Stimulated activated CD4-positive, alpha-beta T cell treated with anti-CD3 and anti-CD28 coated beads, Interleukin-12 subunit alpha, Interleukin-12 subunit beta, amount 100 ng/mL, for 4 hours (primary cell): ENCODE measurements around the gene PTPRN2.

Experiments used
- DNase-seq: peaks from one replicate; pipeline ENCODE4 v3.0.0-alpha.2; 2020

PTPRN2 gene

DNA sequence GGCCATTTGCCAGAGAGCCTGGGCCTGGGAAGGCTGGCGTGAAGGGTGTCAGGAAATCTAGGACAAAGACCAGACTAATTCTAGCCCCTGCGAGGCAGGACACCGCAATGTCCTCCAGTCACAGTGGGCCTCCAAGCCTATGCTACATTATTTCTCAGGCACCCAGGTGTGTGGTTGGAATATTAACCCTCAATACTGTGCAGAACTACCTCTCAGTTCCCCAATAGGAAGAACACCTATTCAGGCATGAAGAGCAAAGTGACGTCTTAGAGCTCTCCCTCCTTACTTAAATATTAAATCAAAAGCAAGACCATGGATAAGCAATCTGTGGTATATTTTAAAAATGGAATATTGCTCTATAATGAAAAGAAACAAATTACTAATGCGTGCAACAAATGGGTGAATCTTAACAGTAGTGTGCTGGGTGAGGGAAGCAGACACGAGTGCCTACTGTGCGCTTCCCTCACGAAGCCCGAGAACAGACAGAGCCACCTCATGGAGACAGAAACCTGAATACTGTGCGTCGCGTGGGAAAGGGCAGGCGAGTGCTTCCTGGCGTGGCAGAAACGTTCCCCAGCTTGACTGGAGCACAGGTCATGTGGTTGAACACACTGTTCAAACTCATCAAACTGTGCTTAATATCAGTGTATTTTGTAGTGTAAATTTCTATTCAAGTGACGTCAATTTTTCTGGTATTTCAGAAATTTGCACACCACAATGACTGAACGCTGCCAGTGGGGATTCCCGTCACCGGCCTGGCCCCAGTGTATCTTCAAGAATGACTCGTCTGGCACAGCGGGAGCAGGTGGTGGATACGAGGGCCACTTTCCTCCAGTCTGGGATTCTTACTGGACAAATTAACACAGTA, 15.5 kb upstream of the PTPRN2 start:
- no peak for DNase-seq

DNA sequence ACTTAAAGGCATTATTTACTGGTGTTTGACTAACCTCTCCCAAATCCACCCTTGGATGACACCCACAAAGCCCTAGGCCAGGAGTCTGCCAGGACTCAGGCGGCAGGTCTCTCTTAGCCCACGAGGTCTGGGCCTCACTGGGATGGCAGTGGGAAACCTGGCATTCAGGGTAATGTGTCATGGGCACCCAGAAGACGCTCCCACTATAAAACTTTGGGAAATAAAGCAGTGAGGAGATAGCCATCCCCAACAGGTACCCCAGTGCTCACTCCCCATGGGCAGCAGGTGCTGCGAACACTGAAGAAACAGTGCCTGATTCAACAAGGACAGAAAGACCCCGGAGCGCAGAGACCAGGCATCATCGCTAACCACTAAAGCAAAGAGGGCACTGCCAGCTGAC, 14.4 kb upstream of the PTPRN2 start:
- no peak for DNase-seq

DNA sequence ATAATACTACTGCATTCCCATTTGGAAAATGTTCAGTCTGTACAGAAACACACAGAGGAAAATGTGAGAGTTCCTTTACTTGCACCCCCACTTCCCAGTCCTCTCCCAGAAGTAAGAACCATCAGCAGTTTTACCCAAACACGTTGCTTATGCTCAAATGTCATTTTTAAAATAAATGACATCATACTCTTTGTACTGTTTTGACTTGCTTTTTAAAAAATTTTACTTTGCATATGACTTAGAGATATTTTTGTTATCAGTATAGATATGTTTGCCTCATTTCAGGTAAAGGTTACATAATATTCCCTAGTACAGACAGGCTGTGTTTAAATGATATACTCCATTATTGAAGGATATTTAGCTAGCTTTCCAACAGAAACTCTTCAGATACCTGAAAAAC, 13.5 kb upstream of the PTPRN2 start:
- DNase-seq: no peak

DNA sequence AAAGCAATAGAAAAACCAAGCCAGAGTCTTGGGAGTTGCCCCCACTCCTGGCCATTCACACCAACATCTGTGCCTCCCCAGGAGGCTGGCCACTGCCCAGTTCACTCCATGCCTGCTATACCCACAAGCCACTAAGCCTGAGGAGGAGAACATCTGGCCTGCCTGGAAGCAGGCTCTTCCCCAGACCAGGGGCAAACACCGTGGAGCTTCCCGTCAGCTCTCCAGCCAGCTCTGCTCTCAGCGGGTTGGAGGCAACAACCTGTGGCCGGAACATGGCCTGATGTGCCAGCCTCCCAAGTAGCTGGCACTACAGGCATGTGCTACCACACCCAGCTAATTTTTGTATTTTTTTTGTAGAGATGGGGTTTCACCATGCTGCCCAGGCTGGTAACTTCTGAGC, 9.1 kb upstream of the PTPRN2 start:
- DNase-seq: no peak

DNA sequence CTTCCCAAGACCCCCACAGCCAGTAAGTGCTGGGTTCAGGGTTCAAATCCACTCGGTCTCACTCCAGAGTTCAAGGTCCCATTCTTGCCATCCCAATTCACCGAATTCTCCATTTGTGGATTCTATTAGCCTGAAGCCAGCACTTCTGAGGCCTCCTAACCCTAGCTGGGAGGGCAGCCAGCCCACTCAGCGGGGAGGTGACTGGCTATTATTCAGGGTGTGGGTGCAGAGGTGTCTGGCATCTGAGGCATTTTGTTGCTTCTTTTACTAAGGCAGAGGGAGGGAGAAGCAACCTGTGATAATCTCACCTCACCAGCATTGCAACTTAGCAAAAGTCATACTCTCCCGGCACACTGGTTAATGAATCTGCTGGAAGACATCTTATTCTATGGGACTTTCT, 8.7 kb upstream of the PTPRN2 start:
- DNase-seq: no peak

DNA sequence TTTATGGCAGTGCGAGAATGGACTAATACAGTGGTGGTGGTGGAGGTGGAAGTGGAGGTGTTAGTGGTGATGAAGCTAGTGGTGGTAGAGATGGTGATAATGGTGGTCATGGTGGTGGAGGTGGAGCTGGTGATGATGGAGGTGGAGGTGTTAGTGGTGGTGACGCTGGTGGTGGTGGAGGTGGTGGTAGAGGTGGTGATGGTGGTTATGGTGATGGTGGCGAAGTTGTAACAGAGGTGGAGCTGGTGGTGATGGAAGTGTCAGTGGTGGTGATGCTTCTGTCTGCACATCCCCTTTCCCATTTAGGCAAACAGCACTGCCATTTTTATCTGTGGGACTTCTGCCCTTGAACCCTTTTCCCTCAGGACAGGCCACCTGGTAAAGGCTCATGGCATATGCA, 7.4 kb upstream of the PTPRN2 start:
- DNase-seq: no peak

DNA sequence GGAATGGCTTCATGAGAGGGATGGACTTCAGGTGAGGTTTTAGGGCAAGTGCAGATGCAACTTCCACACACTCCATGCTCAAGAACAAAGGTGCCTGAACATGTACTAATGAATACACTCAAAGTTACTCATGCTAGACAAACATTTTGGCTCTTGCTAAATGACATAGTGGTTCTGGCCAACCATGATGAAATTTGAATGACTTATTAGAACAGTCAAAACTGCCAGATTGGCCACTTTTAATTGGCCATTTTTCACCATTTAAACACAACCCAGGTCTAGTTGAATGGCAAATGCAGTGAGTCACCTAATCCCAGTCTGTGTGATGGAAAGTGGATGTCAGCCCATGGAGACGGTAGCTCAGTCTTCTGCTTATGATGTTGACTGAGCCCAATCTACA, 4.9 kb upstream of the PTPRN2 start:
- DNase-seq: no peak

DNA sequence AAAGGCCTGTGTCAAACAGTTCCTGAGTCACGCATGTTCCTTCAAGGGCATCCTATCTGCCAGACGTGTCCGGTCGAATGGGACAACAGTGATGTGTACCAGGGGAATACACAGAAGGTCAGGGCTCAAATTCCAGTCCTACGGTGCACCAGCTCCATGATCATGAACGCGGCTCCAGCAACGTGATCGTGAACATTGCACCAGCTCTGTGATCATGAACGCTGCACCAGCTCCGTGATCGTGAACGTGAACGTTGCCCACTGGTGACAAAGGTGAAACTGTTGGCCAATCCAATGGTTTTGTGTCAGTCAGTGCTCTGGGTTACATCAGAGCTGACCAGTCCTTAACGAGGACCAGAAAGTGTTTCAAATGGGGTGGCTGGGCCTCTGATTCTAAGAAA, 4.3 kb upstream of the PTPRN2 start:
- DNase-seq: no peak

DNA sequence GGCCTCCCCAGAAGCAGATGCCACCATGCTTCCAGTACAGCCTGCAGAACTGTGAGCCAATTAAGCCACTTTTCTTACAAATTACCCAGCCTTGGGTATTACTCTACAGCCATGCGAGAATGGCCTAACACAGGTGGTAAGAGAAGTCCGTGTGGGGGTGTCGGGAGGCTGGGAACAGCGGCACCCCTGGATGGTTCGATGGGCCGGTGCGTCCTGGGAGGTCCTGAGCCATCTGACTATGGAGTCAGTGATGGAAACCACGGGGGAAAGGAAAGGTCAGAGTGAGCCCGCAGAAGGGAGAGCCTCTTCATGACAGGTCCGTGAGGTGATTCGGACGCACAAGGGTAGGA, 2.5 kb upstream of the PTPRN2 start:
- DNase-seq: no peak

DNA sequence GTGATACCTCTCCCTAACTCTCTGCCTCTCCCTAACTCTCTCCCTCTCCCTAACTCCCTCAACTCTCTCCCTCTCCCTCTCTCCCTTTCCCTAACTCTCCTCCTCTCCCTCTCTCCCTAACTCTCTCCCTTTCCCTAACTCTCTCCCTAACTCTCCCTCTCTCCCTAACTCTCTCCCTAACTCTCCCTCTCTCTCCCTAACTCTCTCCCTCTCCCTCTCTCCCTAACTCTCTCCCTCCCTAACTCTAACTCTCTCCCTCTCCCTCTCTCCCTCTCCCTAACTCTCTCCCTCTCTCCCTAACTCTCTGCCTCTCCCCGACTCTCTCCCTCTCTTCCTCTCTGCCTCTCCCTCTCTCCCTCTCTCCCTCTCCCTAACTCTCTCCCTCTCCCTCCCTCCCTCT, 2.0 kb upstream of the PTPRN2 start:
- DNase-seq: no peak

DNA sequence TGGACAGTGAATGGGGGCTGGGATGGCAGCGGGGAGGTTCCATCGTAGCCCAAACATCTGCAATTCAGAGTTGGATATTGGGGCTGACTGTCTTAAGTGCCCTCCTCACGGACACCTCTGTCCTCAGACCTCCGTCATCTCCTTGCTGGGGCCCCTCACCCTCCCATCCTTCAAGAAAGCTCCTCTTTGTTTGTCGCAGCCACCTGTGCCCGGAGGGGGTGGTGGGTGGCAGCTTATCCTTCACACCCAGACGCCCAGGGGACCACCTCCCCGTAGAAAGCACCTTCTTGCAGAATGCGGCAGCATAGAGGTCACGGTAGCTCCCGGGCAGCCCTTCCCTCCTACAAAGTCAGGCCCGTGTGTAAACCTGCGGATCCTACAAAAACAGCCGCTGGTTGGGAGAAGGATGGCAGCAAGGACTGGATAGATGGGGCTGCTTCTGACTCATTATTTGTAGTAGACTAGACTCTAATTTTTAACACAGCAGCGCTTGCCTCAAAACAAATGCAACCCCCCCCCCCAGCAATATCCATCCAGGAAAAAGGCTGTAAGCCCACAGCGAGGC, 1.3 kb upstream of the PTPRN2 start:
- no peak for DNase-seq

DNA sequence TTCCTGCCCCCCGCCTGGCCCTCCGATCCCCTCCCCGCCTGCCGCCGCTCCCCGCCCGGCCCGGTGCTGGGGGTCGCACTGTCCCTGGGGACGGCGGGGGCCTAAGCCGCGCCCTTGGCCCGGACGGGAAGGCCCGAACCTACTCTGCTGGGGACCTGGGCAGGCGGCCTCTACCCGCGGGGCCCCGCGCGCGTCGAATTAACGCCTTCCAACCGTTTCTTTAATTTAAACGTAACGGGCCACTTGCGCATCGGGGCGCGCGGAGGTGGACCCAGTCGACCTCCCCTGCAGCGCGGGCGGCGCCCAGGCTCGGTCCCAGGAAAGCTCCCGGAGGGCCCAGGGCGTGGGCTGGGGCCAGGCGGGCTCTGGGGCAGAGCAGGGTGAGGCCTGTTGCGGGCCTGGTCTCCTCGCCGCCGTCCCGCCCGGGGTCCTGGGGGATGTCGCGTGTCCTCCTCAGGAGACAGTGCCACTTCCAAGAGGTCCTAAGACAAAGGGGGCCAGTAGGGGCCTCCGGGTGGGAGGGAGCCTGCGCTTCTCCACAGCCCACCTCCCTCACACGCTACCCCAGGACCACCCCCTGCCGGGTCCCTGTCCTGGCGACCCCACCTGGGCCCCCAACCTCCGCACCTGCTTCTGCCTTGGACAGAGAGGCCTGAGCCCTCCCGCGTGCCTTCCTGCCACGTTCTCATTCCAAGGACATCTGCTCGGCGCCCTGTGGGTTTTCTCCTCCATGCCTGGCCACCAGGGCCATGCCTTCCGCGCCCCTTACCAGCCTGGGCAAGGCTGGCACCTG, 658 bp upstream of the PTPRN2 start:
- no peak for DNase-seq

DNA sequence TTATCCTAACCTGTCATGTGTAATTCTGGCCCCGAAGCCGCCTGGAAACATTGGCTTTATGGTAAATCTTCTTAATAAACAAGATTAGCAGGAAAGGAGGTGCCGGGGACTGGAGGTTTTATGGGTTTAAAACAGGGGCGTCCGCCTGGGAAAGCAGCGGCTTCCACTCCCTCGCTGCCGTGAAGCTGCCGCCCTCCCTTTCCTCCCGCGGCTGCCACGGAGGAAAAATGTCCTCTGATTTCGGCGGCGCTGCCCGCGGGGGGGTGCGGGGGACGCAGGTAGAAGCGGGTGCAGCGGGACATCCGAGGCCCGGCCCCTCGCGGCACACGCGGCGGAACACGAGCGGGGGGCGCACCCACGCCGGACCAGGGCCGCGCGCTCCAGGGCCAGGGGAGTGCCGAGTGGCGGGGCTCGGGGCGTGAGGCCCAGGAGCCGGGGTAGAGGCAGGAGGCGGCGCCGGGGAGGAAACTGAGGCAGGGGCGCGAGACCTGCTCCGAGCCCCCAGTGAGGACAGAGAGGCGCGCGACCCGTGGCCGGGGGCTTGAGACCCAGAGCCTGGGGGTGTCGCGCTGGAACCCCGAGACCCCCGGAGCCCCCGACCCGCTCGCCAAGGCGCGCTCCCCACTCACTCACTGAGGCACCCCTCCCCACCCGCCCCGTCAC, 993 bp downstream of the PTPRN2 start:
- DNase-seq: no peak

DNA sequence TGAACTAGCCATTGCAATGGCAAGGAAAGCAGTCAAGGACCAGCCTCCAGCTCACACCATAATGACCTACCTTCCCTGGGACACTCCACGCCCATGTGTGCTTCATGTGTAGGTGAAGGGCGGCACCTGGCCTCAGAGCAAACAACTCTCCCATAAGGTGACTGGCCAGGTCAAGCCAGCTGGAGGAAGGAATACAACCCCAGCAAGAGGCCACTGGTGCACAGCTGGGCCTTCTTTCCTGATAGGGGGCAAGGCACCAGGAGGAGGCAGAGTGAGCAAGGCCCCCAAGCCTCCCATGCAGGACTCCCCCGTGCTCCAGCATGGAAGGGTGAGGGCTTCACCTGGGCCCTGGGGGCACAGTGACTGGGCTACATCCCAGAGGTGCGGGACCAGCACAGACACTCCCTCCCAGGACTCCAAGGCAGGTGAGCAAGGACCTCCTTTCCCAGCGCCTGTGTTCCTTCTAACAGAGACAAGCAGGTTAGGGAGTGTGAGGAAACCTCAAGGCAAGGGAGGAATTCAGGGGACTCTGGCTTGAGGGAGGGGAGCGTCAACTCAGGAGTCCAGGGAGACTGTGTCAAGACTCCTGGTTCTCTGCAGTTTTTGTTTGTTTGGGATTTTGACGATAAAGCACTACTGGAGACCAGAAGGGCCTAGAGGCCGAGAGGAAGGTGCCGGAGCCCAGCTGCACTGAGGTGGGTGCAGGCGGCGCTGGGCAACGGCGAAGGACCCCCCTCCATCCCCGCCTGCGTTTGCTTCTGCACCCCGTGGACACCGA, 1.7 kb downstream of the PTPRN2 start:
- DNase-seq: no peak

DNA sequence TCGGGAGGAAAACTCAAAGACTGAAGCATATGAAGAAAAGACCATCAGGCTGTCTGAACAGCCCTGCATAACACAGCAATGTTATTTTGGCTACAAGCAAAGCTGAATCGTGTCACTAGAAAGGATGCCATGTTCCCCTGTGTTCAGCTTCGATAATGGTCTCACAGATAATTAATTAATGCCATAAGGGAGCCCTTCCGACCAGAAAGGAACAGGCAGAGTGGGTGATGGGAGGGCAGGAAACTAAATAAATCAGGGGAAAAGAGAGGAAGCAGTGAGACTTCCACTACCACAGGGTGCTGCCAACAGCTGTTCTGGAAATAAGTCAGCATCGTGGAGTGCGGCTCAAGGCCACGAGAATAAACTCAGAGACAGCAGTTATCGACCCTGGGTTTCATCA, 3.2 kb downstream of the PTPRN2 start:
- no peak for DNase-seq

DNA sequence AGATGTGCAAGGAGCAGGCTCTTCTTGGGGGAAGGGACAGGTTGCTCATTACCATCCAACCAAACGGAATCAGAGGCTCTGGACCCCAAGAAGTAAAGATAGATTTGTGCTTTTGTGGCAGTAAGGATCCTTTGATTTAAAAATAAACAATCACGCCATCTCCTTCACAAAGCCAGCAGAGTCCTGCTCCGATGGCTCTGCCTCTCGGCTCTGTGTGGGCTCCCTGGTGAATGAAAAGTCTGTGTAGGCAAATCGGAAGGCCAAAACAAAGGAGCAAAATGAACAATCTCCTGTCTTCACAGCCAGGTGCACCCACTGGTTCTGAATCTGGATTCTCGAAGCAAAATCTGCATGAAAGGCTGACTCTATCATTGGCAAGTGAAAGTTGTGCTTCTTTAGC, 3.8 kb downstream of the PTPRN2 start:
- DNase-seq: no peak

DNA sequence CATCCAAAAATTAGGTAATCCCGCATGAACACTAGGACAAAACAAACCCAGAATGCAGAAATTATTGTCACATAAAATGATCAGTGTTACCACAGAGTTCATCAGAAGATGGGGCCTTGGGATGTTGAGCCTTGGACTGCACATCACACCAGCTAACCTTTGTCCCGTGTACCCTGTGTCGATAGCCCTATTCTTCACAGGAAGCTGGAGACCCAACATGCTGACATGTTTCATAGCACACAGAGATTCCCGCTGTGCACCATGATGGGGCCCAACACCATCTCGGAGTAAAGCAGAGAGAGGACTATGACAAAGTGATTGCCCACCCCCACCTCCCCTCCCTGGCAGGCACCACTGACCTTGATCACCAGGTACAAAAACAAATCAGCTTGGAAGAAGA, 4.5 kb downstream of the PTPRN2 start:
- no peak for DNase-seq

DNA sequence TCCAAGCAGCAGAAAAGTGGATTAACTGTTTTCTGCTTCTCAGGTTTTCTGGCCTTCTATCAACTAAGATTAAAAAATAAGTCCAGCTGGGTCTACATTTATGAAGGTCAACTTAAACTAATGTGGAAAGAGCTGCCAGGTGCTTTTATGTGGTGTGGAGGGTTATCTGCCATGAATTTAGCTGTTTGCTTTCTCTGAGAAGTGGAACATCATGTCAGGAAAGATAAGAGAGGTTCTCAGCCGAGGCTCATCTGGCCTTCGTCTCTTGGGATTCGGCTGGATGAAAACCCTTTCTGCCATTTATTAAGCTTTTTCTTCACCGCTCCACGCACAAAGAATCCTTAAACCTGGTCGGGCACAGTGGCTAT, 5.5 kb downstream of the PTPRN2 start:
- no peak for DNase-seq

DNA sequence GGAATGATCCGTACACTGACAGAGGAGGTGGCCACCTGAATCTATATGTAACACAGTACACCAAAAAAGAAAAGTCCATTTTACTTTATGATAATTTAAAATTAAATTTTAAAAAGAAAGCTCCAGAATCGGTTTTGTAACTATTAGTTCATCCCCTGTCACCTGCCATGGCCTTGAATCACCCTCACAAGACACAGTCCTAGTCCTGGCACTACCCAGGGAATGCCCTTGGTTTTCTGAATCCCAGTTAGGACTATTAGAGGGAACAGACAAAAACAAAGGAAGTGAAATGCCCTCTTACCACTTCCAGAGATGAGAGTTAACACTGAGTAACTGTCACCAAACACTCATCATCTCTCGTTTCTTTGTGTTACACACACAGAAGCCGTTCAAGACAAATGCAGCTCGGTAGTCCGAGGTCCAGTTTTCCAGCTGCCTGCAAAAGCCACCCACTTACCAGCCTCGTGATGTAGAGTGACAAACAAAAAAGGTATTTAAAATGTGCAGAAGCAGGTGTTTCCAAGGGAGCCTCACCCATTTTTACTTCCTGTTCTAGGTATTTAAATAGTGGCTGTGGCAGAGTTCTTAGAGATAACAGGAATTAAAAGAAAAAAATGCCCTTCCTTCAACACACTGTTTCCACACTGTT, 6.1 kb downstream of the PTPRN2 start:
- DNase-seq: no peak

DNA sequence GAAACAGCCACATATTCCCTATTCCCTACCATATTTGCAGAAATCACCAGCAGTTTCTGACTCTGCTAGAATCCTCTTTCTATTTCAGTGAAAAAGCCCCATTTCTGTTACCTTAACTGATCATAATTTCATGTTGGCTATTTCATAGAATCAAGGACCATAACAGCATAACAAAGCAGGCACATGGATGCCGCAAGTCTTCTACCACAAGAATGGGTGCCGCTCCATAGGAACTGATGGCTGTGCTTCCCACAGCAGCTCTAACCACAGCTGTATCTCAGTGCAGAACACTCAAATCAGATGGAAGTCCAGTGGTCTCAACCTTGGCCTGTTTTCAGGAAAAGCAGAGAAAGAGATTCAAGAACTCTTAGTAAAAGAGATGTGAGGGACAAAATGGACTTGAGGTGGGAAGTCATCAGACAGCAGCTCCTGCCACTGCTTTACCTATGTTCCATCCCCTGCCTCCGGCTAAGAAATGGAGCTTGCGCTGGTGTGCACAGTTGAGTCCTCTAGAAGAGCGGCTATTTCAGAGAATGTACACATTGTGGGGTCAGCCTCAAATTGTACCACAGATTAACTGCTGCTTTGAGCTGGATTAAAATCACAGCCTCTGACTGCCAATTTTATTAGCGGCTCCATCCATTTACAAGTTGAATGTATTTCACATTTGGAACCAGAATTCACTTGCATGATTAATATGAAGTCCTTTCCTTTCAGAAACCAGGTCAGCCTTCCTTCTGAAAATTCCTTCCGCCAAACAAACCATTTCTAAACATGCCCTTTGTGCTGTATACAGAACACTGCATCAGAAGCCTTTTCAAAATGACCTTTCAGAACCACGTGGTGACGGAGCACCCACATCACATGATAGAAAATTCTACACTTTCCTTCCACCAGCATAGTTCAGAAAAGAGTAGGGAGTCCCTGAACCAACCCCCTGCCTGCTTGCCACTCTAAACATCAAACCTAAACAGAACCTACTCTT, 7.7 kb downstream of the PTPRN2 start:
- no peak for DNase-seq
